ENCODE results near the gene SHB. TPM values are rescaled to one million over a fixed set of nuclear protein-coding genes. Genes with fewer than 3 reads are reported as not detected.

SHB gene
- polyA plus RNA-seq, 2 of the 4 experiments (the other 2 are of a cell fraction), result 15.4 to 22.0 TPM

GRCh38 chr9:38036359-38037084 lies 32.5 kb downstream of the SHB start:
- no peak for FAIRE-seq
- H3K4me3 ChIP-seq, result no peak overlapping the region
- H3K9me3 ChIP-seq, result no peaks in the 10 kb centered on the region
- ATAC-seq, result peak; percentile 36 to 51; a peak in 5 of 6 replicates
- peak; percentile 38 to 41 for DNase-seq (ENCODE audit: low read depth in 1 of 2, low spot score in 1 of 2)
- POLR2A ChIA-PET, result interaction anchor here (1.8 kb wide), 1 partner anchor 11 kb away, joined by 9 read pairs; no protein-coding TSS in a partner anchor
- WGBS (ENCODE audit: missing lambda C conversion rate), result 25% methylated on average over 11 of the region's 12 CpGs
- CTCF ChIA-PET, result interaction anchor here (0.8 to 9.1 kb wide), 10 partner anchors 9 to 563 kb away, joined by 3 to 73 read pairs (median 4); partner anchors contain the start of gene SHB
- peaks cover 96% of the 10 kb centered on the region for H3K4me1 ChIP-seq
- peak overlapping the region; percentile 71 for H3K4me2 ChIP-seq
- H3K27ac ChIP-seq, result peak overlapping the region; percentile 84 to 97
- TF ChIP-seq RAD21 (conservative IDR thresholded peaks at IDR 0.05 in 1 of 2, IDR thresholded peaks at IDR 0.05 in 1 of 2) (no peak), TFCP2L1 (CRISPR knock-in tag; IDR thresholded peaks at IDR 0.05) (no peak), MAZ (IDR thresholded peaks at IDR 0.05; ENCODE audit: borderline replicate concordance, low read depth, low read length) (no peak), BHLHE40 (IDR thresholded peaks at IDR 0.05; ENCODE audit: low read depth, low read length) (peak; percentile 56; the same call in 1 of the 2 replicates), REST (IDR thresholded peaks at IDR 0.05) (no peak), CEBPB (IDR thresholded peaks at IDR 0.05) (peak; percentile 42 to 75; a peak in 2 of 4 replicates), MAX (IDR thresholded peaks at IDR 0.05) (peak; percentile 42), POLR2AphosphoS2 (conservative IDR thresholded peaks at IDR 0.05; ENCODE audit: low read length) (no peak)

GRCh38 chr9:38035873-38036272 lies 33.2 kb downstream of the SHB start:
- DNase-seq (ENCODE audit: low read depth in 1 of 2, low spot score in 1 of 2) (peak; percentile 61 to 62), FAIRE-seq (no peak), ATAC-seq (peak; percentile 49 to 63)
- Histone ChIP-seq H3K4me1 (peaks cover 96% of the 10 kb centered on the region), H3K4me2 (peak overlapping the region; percentile 71), H3K9me3 (no peaks in the 10 kb centered on the region), H3K4me3 (no peak overlapping the region), H3K27ac (peak overlapping the region; percentile 84 to 97)
- POLR2A ChIA-PET, result interaction anchor here (1.8 kb wide), 1 partner anchor 11 kb away, joined by 9 read pairs; no protein-coding TSS in a partner anchor
- 15% methylated on average over 7 of the region's 8 CpGs for WGBS (ENCODE audit: missing lambda C conversion rate)
- CTCF ChIA-PET, result interaction anchor here (1.0 to 9.1 kb wide), 9 partner anchors 9 to 562 kb away, joined by 3 to 73 read pairs (median 4); partner anchors contain the start of gene SHB
- TF ChIP-seq REST (IDR thresholded peaks at IDR 0.05) (peak; percentile 58), HMGXB4 (CRISPR knock-in tag; IDR thresholded peaks at IDR 0.05; ENCODE audit: borderline replicate concordance) (no peak), GATA3 (IDR thresholded peaks at IDR 0.05; ENCODE audit: borderline replicate concordance) (peak; percentile 10; the same call in 1 of the 2 replicates), MAZ (IDR thresholded peaks at IDR 0.05; ENCODE audit: borderline replicate concordance, low read depth, low read length) (no peak), RNF2 (IDR thresholded peaks at IDR 0.05; ENCODE audit: borderline replicate concordance, low read depth) (no peak), MAX (IDR thresholded peaks at IDR 0.05) (peak; percentile 34; the same call in 1 of the 2 replicates), RCOR1 (IDR thresholded peaks at IDR 0.05; ENCODE audit: low read depth, low read length) (no peak), EP300 (IDR thresholded peaks at IDR 0.05) (peak in 1 of 2 experiments; percentile 31; a peak in 1 of 5 replicates), PHF8 (IDR thresholded peaks at IDR 0.05; ENCODE audit: borderline replicate concordance, low read depth) (no peak), HOXB13 (CRISPR knock-in tag; IDR thresholded peaks at IDR 0.05; ENCODE audit: low read depth) (no peak), CEBPB (IDR thresholded peaks at IDR 0.05) (0 out of 4 replicates have a peak, but pooled peaks have one; percentile 40 to 50), RAD21 (conservative IDR thresholded peaks at IDR 0.05 in 1 of 2, IDR thresholded peaks at IDR 0.05 in 1 of 2) (no peak), FOSL2 (IDR thresholded peaks at IDR 0.05) (0 out of 2 replicates have a peak, but pooled peaks have one; percentile 41), FOSL2 (CRISPR knock-in tag; IDR thresholded peaks at IDR 0.05) (peak; percentile 61), JUNB (IDR thresholded peaks at IDR 0.05) (peak; percentile 55), FOXS1 (CRISPR knock-in tag; IDR thresholded peaks at IDR 0.05) (no peak), ESRRA (IDR thresholded peaks at IDR 0.05; ENCODE audit: borderline replicate concordance, low read length) (peak; percentile 69; the same call in 1 of the 2 replicates), ZFP36 (IDR thresholded peaks at IDR 0.05; ENCODE audit: borderline replicate concordance, partially characterized antibody) (peak; percentile 10), JUN (IDR thresholded peaks at IDR 0.05) (peak in 1 of 2 experiments; percentile 60; a peak in 1 of 5 replicates), MAFK (IDR thresholded peaks at IDR 0.05; ENCODE audit: partially characterized antibody) (no peak), TP53 (CRISPR knock-in tag; IDR thresholded peaks at IDR 0.05) (no peak)

Measured in A549 (cell line).